OCI-LY3 (cell line): ENCODE measurements around the gene NAA40.
"Not testable (repeated sequence)": the region's sequence is repeated elsewhere in the genome, so short reads cannot be mapped to it uniquely, and the experiment has no call there.

Source experiments
- H2AFZ ChIP-seq: fragments of 200-600, 300-600 bp; shearing (Covaris generic); 2 replicates; pipeline ENCODE4 v1.6.0; 2014; ENCODE audit warnings: antibody characterized with exemption, low read depth, low read length
- H3K27ac ChIP-seq: fragments of 200-600, 300-600 bp; sonication (generic); 2 replicates; pipeline ENCODE4 v1.5.1; 2014; ENCODE audit warnings: mild to moderate bottlenecking, low read length, moderate library complexity, mixed read lengths
- H3K27me3 ChIP-seq: fragments of 200-600, 300-600 bp; sonication (generic); 2 replicates; pipeline ENCODE4 v1.6.1; 2014; ENCODE audit warnings: low read depth, low read length, mixed read lengths
- H3K36me3 ChIP-seq: fragments of 200-600, 300-600 bp; sonication (generic); replicated peaks from 2 replicates; pipeline ENCODE3; 2014; ENCODE audit warnings: low read depth, low read length, mixed read lengths
- H3K4me1 ChIP-seq: fragments of 300-600, 200-600 bp; sonication (generic); 2 replicates; pipeline ENCODE4 v1.6.1; 2014; ENCODE audit warnings: low read length, mixed read lengths
- H3K4me2 ChIP-seq: fragments of 200-600, 300-600 bp; sonication (generic); 2 replicates; pipeline ENCODE4 v1.6.1; 2014; ENCODE audit warnings: low read length, mixed read lengths
- H3K4me3 ChIP-seq: fragments of 300-600, 200-600 bp; sonication (generic); 2 replicates; pipeline ENCODE4 v1.5.1; 2014; ENCODE audit warnings: antibody characterized with exemption, mild to moderate bottlenecking, low read length, moderate library complexity
- H3K79me2 ChIP-seq: fragments of 300-600, 200-600 bp; shearing (Covaris generic); 2 replicates; pipeline ENCODE4 v1.6.1; 2014; ENCODE audit warnings: mild to moderate bottlenecking, low read length, mixed read lengths
- H3K9ac ChIP-seq: fragments of 300-600, 200-600 bp; shearing (Covaris generic); 2 replicates; pipeline ENCODE4 v1.6.0; 2014; ENCODE audit warnings: mild to moderate bottlenecking, low read length, moderate library complexity
- H3K9me3 ChIP-seq: fragments of 200-600, 300-600 bp; shearing (Covaris generic); 2 replicates; pipeline ENCODE4 v1.6.1; 2014; ENCODE audit warnings: low read length, mixed read lengths; ENCODE audit not compliant: insufficient read depth
- H4K20me1 ChIP-seq: fragments of 200-600, 300-600 bp; sonication (generic); 2 replicates; pipeline ENCODE4 v1.6.1; 2016; ENCODE audit warnings: low read length, mixed read lengths; ENCODE audit not compliant: insufficient read depth
- EZH2phosphoT487 ChIP-seq: fragments of 200-600 bp; shearing (Covaris generic); IDR thresholded peaks from 2 replicates; pipeline ENCODE4 v1.6.1; 2018; ENCODE audit warnings: antibody characterized with exemption, mixed run types, low read depth
- TF ChIP-seq, protein P1 (sequence below): fragments of 200-600, 300-600 bp; sonication (generic); IDR thresholded peaks from 2 replicates; pipeline ENCODE4 v1.5.1; 2014; ENCODE audit warnings: antibody characterized with exemption, low read length, low read depth

Gene NAA40

DNA sequence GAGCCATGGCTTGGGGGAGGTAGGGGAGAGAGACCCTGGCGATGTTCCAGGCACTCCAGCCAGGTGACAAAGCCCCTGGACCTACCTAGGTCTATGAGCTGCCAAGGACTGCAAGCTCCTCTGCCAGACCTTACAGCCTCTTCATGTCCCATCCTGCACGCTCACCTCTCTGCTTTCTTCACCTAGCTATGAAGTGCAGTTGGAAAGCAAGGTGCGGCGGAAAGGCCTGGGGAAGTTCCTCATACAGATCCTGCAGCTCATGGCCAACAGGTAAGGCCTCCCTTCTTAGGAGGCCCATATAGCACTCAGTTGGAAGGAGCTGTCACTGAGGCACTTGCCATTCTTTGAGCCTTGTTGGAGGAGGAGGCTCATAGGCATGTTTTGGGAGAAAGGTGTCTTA lies 13.8 kb downstream of the NAA40 start:
- Histone ChIP-seq H3K4me2 (no peak overlapping the region), H3K4me3 (no peak overlapping the region), H3K4me1 (no peaks in the 10 kb centered on the region), H3K79me2 (no peaks in the 10 kb centered on the region), H4K20me1 (no peaks in the 10 kb centered on the region), H3K36me3 (peaks cover 35% of the 10 kb centered on the region), H3K27ac (no peak overlapping the region), H3K27me3 (no peaks in the 10 kb centered on the region), H3K9me3 (no peaks in the 10 kb centered on the region), H2AFZ (no peak overlapping the region), H3K9ac (no peak overlapping the region)
- TF ChIP-seq, protein P1, sequence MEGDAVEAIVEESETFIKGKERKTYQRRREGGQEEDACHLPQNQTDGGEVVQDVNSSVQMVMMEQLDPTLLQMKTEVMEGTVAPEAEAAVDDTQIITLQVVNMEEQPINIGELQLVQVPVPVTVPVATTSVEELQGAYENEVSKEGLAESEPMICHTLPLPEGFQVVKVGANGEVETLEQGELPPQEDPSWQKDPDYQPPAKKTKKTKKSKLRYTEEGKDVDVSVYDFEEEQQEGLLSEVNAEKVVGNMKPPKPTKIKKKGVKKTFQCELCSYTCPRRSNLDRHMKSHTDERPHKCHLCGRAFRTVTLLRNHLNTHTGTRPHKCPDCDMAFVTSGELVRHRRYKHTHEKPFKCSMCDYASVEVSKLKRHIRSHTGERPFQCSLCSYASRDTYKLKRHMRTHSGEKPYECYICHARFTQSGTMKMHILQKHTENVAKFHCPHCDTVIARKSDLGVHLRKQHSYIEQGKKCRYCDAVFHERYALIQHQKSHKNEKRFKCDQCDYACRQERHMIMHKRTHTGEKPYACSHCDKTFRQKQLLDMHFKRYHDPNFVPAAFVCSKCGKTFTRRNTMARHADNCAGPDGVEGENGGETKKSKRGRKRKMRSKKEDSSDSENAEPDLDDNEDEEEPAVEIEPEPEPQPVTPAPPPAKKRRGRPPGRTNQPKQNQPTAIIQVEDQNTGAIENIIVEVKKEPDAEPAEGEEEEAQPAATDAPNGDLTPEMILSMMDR, result no peak
- no peak for TF ChIP-seq EZH2phosphoT487

DNA sequence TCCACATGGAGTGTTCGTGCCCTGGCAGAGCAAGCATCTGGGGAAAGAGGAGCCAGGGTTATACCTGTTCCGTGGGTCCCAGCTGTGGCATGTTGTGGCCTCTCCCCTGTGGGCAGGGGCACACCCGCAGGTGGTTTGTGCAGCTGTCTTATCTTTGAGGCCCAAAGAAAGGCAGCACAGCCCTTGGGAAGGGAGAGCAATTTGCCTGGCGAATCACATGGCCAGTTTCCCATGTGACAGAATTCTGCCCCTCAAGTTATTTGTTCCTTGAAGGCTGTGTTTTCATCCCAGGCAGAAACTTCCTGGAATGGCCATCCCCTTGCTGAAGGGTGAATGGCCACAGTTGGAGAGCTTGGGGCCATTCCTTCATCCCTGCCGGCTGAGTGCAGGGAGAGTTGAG lies 19.2 kb downstream of the NAA40 start:
- Histone ChIP-seq H3K36me3 (peaks cover 26% of the 10 kb centered on the region), H3K9ac (no peak overlapping the region), H2AFZ (no peak overlapping the region), H3K4me2 (no peak overlapping the region), H3K79me2 (no peaks in the 10 kb centered on the region), H3K27ac (no peak overlapping the region), H3K9me3 (no peaks in the 10 kb centered on the region), H4K20me1 (no peaks in the 10 kb centered on the region), H3K4me3 (no peak overlapping the region), H3K4me1 (no peaks in the 10 kb centered on the region), H3K27me3 (no peaks in the 10 kb centered on the region)
- TF ChIP-seq, protein P1, result no peak
- TF ChIP-seq EZH2phosphoT487, result no peak

DNA sequence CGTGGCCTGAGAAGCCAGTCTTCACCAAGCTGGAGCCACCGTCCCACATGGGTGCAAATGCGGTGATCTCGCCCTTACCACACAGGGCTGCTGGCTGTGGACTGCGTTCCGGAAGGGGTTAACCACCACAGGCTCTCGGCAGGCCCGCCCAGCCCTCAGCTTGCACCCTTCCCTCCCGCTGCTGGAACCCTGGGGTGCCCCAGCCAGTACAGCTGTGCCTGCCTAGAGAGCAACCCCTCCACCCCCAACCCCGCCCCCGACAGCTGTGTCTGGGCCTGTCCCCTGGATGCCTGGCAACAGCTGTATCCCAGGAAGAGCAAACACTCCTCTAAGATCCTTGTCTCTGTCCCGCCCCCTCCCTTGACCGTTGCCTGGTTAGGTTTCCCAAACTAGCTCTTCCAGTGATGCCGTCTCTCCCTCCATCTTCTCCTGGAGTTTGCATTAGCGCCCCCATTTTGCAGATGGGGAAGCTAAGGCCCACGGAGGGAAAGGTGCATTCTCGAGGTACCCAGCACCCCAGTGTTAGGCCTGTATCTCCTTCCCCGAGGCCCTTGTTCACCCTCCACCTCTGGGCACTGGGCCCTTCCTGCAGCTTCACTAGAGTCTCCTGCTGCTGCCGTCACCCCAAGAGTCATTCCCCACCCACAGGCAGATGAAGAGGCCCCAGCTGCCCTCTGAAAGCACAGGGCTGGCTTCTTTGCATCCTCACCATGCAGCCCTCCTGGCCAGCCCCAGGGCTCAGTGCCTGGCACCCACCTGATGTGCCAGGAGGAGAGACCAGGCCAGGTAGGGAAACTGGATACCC lies 23.0 kb downstream of the NAA40 start:
- Histone ChIP-seq H3K4me3 (no peak overlapping the region), H3K27ac (no peak overlapping the region), H4K20me1 (no peaks in the 10 kb centered on the region), H3K27me3 (no peaks in the 10 kb centered on the region), H3K9ac (no peak overlapping the region), H3K4me2 (no peak overlapping the region), H3K9me3 (no peaks in the 10 kb centered on the region), H2AFZ (no peak overlapping the region), H3K4me1 (peaks cover 4% of the 10 kb centered on the region; the same call in 1 of the 2 replicates), H3K79me2 (no peaks in the 10 kb centered on the region), H3K36me3 (no peaks in the 10 kb centered on the region)
- TF ChIP-seq, protein P1, result no peak
- no peak for TF ChIP-seq EZH2phosphoT487

DNA sequence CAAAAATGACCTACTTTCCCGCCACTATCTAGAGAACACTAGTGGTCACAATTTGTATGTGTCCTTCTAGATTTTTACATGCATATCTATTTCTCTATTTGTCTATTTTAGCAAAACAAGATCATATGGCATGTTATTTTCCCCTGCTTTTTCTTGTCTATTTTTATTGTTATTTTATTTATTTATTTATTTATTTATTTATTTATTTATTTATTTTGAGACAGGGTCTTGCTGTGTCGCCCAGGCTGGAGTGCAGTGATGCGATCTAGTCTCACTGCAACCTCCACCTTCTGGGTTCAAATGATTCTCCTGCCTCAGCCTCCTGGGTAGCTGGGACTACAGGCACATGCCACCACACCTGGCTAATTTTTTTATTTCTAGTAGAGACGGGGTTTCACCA lies 25.1 kb downstream of the NAA40 start:
- not testable (repeated sequence) for H3K9ac ChIP-seq, H4K20me1 ChIP-seq, H3K36me3 ChIP-seq, H2AFZ ChIP-seq, H3K4me2 ChIP-seq, H3K27ac ChIP-seq, H3K27me3 ChIP-seq, H3K79me2 ChIP-seq, H3K9me3 ChIP-seq, H3K4me1 ChIP-seq, H3K4me3 ChIP-seq
